HG03469 (cell line): Measurements from ENCODE around the gene PCDHA9.
"Not testable (repeated sequence)": the region's sequence is repeated elsewhere in the genome, so short reads cannot be mapped to it uniquely, and the experiment has no call there.

ENCODE experiments used
- ATAC-seq: cut with Tn5 transposase; IDR thresholded peaks from one replicate; pipeline ENCODE4 v1.9.1; 2021; ENCODE audit warnings: mild to moderate bottlenecking, moderate library complexity, moderate number of reproducible peaks; ENCODE audit not compliant: unreplicated experiment

Gene PCDHA9

GRCh38 chr5:140833993-140834392 is 14.2 kb upstream of the PCDHA9 start, which contains the start of gene PCDHA7:
TSS of gene PCDHA7 (plus strand) at chr5:140834269. CDS start at chr5:140834384, 115 bp downstream.
- ATAC-seq, result no peak

GRCh38 chr5:140834439-140835008 is 13.7 kb upstream of the PCDHA9 start:
- not testable (repeated sequence) for ATAC-seq

GRCh38 chr5:140835622-140836510 is 12.3 kb upstream of the PCDHA9 start:
- no peak for ATAC-seq

DNA sequence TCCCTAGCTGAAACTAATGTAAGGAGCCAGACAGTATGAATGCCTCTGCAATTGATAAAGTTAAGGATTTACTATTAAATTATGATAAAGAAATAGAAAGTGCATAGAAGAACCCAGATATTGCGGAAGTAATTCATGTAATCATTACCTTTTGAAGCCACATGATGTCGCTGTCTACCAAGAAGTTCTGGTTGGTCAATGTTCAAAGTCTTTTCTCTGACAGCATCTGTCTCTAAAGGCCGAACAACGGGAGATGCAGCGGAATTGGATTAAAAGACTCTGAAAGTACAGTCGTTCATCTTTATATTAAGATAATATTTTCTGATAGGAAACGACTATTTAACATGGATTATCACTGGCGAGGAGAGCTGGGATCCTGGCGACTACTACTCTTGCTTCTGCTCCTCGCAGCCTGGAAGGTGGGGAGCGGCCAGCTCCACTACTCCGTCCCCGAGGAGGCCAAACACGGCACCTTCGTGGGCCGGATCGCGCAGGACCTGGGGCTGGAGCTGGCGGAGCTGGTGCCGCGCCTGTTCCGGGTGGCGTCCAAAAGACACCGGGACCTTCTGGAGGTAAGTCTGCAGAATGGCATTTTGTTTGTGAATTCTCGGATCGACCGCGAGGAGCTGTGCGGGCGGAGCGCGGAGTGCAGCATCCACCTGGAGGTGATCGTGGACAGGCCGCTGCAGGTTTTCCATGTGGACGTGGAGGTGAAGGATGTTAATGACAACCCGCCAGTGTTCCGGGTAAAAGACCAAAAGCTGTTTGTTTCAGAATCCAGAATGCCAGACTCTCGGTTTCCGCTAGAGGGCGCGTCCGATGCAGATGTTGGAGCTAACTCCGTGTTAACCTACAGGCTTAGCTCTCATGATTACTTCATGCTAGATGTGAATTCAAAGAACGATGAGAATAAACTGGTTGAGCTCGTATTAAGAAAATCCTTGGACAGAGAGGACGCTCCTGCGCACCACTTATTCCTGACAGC is 6.9 kb upstream of the PCDHA9 start, which contains the start of gene PCDHA8:
PCDHA8 (plus strand) TSS at position 210 of the 985 bp plus-strand sequence; CDS start at position 345, 135 bp downstream.
- ATAC-seq, result no peak

DNA sequence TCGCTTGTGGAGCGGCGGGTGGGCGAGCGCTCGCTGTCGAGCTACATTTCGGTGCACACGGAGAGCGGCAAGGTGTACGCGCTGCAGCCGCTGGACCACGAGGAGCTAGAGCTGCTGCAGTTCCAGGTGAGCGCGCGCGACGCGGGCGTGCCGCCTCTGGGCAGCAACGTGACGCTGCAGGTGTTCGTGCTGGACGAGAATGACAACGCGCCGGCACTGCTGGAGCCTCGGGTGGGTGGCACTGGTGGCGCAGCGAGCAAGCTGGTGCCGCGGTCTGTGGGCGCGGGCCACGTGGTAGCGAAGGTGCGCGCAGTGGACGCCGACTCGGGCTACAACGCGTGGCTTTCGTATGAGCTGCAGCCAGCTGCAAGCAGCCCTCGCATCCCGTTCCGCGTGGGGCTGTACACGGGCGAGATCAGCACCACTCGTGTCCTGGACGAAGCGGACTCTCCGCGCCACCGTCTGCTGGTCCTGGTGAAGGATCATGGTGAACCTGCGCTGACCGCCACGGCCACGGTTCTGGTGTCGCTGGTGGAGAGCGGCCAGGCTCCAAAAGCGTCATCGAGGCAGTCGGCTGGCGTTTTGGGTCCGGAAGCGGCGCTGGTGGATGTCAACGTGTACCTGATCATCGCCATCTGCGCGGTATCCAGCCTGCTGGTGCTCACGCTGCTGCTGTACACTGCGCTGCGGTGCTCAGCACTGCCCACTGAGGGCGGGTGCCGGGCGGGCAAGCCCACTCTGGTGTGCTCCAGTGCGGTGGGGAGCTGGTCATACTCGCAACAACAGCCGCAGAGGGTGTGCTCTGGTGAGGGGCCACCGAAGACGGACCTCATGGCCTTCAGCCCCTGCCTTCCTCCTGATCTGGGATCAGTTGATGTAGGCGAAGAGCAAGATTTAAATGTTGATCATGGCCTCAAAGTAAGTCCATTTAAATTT is 5.1 kb upstream of the PCDHA9 start:
- no peak for ATAC-seq

DNA sequence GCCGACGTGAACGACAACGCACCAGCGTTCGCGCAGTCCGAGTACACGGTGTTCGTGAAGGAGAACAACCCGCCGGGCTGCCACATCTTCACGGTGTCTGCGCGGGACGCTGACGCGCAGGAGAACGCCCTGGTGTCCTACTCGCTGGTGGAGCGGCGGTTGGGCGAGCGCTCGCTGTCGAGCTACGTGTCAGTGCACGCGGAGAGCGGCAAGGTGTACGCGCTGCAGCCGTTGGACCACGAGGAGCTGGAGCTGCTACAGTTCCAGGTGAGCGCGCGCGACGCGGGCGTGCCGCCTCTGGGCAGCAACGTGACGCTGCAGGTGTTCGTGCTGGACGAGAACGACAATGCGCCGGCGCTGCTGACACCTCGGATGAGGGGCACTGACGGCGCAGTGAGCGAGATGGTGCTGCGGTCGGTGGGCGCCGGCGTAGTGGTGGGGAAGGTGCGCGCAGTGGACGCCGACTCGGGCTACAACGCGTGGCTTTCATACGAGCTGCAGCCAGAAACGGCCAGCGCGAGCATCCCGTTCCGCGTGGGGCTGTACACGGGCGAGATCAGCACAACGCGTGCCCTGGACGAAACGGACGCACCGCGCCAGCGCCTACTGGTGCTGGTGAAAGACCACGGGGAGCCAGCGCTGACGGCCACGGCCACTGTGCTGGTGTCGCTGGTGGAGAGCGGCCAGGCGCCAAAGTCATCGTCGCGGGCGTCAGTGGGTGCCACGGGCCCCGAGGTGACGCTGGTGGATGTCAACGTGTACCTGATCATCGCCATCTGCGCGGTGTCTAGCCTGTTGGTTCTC is 1.9 kb downstream of the PCDHA9 start:
- not testable (repeated sequence) for ATAC-seq

DNA sequence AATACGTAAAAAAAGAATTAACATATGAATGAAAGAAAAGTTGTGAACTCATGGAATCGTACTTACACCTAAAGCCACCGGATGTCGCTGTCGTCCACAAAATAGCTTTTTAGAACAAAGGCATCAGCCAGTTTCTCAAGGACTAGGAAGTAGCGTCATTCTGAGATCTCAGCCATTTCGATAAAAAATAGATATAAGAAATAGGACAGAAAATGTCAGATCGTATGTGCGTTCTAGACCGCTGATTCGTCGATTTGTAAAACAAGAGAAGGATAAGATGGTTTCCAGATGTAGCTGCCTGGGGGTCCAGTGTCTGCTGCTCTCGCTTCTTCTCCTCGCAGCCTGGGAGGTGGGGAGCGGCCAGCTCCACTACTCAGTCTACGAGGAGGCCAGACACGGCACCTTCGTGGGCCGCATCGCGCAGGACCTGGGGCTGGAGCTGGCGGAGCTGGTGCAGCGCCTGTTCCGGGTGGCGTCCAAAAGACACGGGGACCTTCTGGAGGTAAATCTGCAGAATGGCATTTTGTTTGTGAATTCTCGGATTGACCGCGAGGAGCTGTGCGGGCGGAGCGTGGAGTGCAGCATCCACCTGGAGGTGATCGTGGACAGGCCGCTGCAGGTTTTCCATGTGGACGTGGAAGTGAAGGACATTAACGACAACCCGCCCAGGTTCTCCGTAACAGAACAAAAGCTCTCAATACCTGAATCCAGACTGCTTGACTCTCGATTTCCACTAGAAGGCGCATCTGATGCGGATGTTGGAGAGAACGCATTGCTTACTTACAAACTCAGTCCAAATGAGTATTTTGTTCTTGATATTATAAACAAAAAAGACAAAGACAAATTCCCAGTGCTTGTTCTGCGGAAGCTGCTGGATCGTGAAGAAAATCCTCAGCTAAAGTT is 7.8 kb downstream of the PCDHA9 start, which contains the start of gene PCDHA10:
PCDHA10 (plus strand) TSS at position 126 of the 903 bp plus-strand sequence; CDS start at position 278, 152 bp downstream.
- no peak for ATAC-seq

DNA sequence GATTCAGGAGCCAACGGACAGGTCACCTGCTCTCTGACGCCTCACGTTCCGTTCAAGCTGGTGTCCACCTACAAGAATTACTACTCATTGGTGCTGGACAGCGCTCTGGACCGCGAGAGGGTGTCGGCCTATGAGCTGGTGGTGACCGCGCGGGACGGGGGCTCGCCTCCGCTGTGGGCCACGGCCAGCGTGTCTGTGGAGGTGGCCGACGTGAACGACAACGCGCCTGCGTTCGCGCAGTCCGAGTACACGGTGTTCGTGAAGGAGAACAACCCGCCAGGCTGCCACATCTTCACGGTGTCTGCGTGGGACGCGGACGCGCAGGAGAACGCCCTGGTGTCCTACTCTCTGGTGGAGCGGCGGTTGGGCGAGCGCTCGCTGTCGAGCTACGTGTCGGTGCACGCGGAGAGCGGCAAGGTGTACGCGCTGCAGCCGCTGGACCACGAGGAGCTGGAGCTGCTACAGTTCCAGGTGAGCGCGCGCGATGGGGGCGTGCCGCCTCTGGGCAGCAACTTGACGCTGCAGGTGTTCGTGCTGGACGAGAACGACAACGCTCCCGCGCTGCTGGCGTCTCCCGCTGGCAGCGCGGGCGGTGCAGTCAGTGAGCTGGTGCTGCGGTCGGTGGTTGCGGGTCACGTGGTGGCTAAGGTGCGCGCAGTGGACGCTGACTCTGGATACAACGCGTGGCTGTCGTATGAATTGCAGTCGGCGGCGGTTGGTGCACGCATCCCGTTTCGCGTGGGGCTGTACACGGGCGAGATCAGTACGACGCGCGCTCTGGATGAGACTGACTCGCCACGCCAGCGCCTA is 9.2 kb downstream of the PCDHA9 start:
- ATAC-seq, result no peak

- ATAC-seq, result no peak
These were observed 9.7 kb downstream of the PCDHA9 start for GRCh38 chr5:140857987-140858240.

- no peak for ATAC-seq
These were observed 14.5 kb downstream of the PCDHA9 start for GRCh38 chr5:140862441-140863295.

GRCh38 chr5:140868721-140869554 is 20.8 kb downstream of the PCDHA9 start, which contains the start of gene PCDHA11:
TSS of gene PCDHA11 (plus strand) at chr5:140868957. CDS start at chr5:140869104, 147 bp downstream.
- no peak for ATAC-seq

- no peak for ATAC-seq
These were observed 21.3 kb downstream of the PCDHA9 start for GRCh38 chr5:140869555-140869886.

GRCh38 chr5:140870221-140871201 is 22.3 kb downstream of the PCDHA9 start:
- ATAC-seq, result no peak
